Panc1 (cell line): ENCODE data around the gene ZNF446. TPM values are rescaled to one million over a fixed set of nuclear protein-coding genes. Genes with fewer than 3 reads are reported as not detected.

ENCODE experiments used
- ATAC-seq: fragments of 200-7000 bp; cut with Tn5 transposase; 2 replicates; pipeline ENCODE4 v1.9.1; 2020; ENCODE audit warnings: mild to moderate bottlenecking, moderate library complexity
- BruUV-seq: library from RNA; stranded (reverse); fragments of 400-500 nt; replicated peaks from 2 replicates; lab custom pipeline; 2021; lab: Mats Ljungman, UMichigan
- CTCF ChIA-PET: fragments of 300-600 bp; sonication (Branson Sonifier 250); formaldehyde crosslinking; loops from one replicate; lab custom pipeline; 2022; ENCODE audit warnings: antibody characterized with exemption; lab: Charles Lee
- POLR2A ChIA-PET: fragments of 300-600 bp; sonication (Branson Sonifier 250); formaldehyde crosslinking; loops from one replicate; lab custom pipeline; 2022; ENCODE audit warnings: antibody characterized with exemption; lab: Charles Lee
- DNase-seq: peaks from one replicate; pipeline ENCODE4 v3.0.0-alpha.2; 2010; ENCODE audit warnings: low read depth, low spot score
- H3K27ac ChIP-seq: 2 replicates; pipeline ENCODE4 v1.5.1; 2011; ENCODE audit warnings: mild to moderate bottlenecking, low read length, inconsistent platforms
- H3K27me3 ChIP-seq: fragments of 200-500 bp; sonication (Bioruptor generic); 2 replicates; pipeline ENCODE4 v1.6.0; 2014; ENCODE audit warnings: low read length, inconsistent platforms; ENCODE audit not compliant: control insufficient read depth, insufficient read depth
- H3K36me3 ChIP-seq: fragments of 200-500 bp; sonication (Bioruptor generic); 2 replicates; pipeline ENCODE4 v1.5.1; 2014; ENCODE audit warnings: inconsistent platforms, mild to moderate bottlenecking, low read length, moderate library complexity; ENCODE audit not compliant: control insufficient read depth, insufficient read depth
- H3K4me1 ChIP-seq: 2 replicates; pipeline ENCODE4 v1.5.1; 2011; ENCODE audit warnings: inconsistent platforms, mild to moderate bottlenecking, low read length, moderate library complexity; ENCODE audit not compliant: control insufficient read depth, insufficient read depth
- H3K4me3 ChIP-seq, 2 experiments: 2 replicates each; pipeline ENCODE4 v1.5.1; 2011 to 2012; ENCODE audit warnings: low read depth in 2 of 2, low read length in 2 of 2, mild to moderate bottlenecking in 2 of 2, inconsistent platforms in 1 of 2, moderate library complexity in 1 of 2
- H3K9me3 ChIP-seq: fragments of 200-500 bp; sonication (Bioruptor generic); 2 replicates; pipeline ENCODE4 v1.5.1; 2014; ENCODE audit warnings: low read depth, mild to moderate bottlenecking, inconsistent platforms, low read length, moderate library complexity; ENCODE audit not compliant: control insufficient read depth, insufficient read depth
- POLR2AphosphoS5 ChIP-seq: IDR thresholded peaks from 2 replicates; pipeline ENCODE4 v1.6.1; 2012; ENCODE audit warnings: mild to moderate bottlenecking, low read depth, low read length, moderate library complexity
- SIN3A ChIP-seq: IDR thresholded peaks from 2 replicates; pipeline ENCODE4 v1.6.1; 2012; ENCODE audit warnings: low read depth, mild to moderate bottlenecking, low read length, moderate library complexity, borderline replicate concordance; ENCODE audit not compliant: insufficient read depth
- TCF7L2 ChIP-seq: IDR thresholded peaks from 2 replicates; pipeline ENCODE4 v1.6.1; 2011; ENCODE audit warnings: mild to moderate bottlenecking, low read depth, low read length, inconsistent platforms
- in situ Hi-C: cut with HindIII; loops from 2 replicates; pipeline ENCODE4 v1.10.0; 2016; ENCODE audit warnings: low sequenced_read_pairs, low pct_unique_long_range_greater_than_20kb
- intact Hi-C: fragments of 100-400 bp; cut with micrococcal nuclease; formaldehyde crosslinking; loops from one replicate; pipeline ENCODE4 v1.10.0; 2022; ENCODE audit not compliant: unreplicated experiment
- total RNA-seq: library from RNA; stranded (reverse); gene quantifications from one replicate; pipeline ENCODE4 v1.2.1, GENCODE V29; 2021; ENCODE audit not compliant: unreplicated experiment
- TF ChIP-seq, protein P1 (sequence below): fragments of 450-650 bp; IDR thresholded peaks from 2 replicates; pipeline ENCODE4 v1.5.1; 2017; ENCODE audit warnings: mild to moderate bottlenecking
- TF ChIP-seq, protein P2 (sequence below), 2 experiments: IDR thresholded peaks; 2 replicates each; pipeline ENCODE4 v1.6.1; 2011 to 2012; ENCODE audit warnings: low read depth in 2 of 2, control low read depth in 1 of 2, low read length in 1 of 2, mild to moderate bottlenecking in 1 of 2, moderate library complexity in 1 of 2; ENCODE audit not compliant: insufficient read depth in 1 of 2

The ZNF446 gene
- total RNA-seq, 1 experiment from 2014 or later, result 20.7 TPM

DNA sequence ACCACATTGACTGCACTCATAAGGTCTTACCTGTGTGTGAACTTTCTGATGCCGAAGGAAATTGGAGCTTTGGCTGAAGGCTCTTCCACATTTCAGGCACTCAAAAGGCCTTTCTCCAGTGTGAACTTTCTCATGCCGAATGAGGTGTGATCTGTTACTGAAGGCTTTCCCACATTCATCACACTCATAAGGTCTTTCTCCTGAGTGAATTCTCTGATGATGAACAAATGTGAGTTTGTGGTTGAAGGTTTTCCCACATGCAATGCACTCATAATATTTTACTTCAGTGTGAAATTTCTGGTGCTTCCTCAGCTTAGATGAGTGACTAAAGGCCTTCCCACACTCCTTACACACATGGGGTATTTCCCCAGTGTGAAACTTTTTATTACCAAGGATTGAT, 41.9 kb upstream of the ZNF446 start:
- Histone ChIP-seq H3K9me3 (peaks cover 38% of the 10 kb centered on the region), H3K4me1 (no peaks in the 10 kb centered on the region), H3K27me3 (no peaks in the 10 kb centered on the region), H3K27ac (no peak overlapping the region), H3K4me3 (no peak overlapping the region), H3K36me3 (no peaks in the 10 kb centered on the region)
- no TSS peak for BruUV-seq
- ATAC-seq (no peak), DNase-seq (no peak)
- CTCF ChIA-PET, result no interaction called here
- POLR2A ChIA-PET, result no interaction called here
- in situ Hi-C loops, result no loop called here
- intact Hi-C loops, result no loop called here
- no peak for TF ChIP-seq TCF7L2
- TF ChIP-seq, protein P1, sequence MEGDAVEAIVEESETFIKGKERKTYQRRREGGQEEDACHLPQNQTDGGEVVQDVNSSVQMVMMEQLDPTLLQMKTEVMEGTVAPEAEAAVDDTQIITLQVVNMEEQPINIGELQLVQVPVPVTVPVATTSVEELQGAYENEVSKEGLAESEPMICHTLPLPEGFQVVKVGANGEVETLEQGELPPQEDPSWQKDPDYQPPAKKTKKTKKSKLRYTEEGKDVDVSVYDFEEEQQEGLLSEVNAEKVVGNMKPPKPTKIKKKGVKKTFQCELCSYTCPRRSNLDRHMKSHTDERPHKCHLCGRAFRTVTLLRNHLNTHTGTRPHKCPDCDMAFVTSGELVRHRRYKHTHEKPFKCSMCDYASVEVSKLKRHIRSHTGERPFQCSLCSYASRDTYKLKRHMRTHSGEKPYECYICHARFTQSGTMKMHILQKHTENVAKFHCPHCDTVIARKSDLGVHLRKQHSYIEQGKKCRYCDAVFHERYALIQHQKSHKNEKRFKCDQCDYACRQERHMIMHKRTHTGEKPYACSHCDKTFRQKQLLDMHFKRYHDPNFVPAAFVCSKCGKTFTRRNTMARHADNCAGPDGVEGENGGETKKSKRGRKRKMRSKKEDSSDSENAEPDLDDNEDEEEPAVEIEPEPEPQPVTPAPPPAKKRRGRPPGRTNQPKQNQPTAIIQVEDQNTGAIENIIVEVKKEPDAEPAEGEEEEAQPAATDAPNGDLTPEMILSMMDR, result no peak
- TF ChIP-seq, protein P2, sequence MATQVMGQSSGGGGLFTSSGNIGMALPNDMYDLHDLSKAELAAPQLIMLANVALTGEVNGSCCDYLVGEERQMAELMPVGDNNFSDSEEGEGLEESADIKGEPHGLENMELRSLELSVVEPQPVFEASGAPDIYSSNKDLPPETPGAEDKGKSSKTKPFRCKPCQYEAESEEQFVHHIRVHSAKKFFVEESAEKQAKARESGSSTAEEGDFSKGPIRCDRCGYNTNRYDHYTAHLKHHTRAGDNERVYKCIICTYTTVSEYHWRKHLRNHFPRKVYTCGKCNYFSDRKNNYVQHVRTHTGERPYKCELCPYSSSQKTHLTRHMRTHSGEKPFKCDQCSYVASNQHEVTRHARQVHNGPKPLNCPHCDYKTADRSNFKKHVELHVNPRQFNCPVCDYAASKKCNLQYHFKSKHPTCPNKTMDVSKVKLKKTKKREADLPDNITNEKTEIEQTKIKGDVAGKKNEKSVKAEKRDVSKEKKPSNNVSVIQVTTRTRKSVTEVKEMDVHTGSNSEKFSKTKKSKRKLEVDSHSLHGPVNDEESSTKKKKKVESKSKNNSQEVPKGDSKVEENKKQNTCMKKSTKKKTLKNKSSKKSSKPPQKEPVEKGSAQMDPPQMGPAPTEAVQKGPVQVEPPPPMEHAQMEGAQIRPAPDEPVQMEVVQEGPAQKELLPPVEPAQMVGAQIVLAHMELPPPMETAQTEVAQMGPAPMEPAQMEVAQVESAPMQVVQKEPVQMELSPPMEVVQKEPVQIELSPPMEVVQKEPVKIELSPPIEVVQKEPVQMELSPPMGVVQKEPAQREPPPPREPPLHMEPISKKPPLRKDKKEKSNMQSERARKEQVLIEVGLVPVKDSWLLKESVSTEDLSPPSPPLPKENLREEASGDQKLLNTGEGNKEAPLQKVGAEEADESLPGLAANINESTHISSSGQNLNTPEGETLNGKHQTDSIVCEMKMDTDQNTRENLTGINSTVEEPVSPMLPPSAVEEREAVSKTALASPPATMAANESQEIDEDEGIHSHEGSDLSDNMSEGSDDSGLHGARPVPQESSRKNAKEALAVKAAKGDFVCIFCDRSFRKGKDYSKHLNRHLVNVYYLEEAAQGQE (IDR thresholded peaks at IDR 0.05; ENCODE audit: insufficient read depth in 1 of 2, low read depth in 2 of 2, low read length in 1 of 2), result no peak
- TF ChIP-seq POLR2AphosphoS5, result no peak
- no peak for TF ChIP-seq SIN3A

DNA sequence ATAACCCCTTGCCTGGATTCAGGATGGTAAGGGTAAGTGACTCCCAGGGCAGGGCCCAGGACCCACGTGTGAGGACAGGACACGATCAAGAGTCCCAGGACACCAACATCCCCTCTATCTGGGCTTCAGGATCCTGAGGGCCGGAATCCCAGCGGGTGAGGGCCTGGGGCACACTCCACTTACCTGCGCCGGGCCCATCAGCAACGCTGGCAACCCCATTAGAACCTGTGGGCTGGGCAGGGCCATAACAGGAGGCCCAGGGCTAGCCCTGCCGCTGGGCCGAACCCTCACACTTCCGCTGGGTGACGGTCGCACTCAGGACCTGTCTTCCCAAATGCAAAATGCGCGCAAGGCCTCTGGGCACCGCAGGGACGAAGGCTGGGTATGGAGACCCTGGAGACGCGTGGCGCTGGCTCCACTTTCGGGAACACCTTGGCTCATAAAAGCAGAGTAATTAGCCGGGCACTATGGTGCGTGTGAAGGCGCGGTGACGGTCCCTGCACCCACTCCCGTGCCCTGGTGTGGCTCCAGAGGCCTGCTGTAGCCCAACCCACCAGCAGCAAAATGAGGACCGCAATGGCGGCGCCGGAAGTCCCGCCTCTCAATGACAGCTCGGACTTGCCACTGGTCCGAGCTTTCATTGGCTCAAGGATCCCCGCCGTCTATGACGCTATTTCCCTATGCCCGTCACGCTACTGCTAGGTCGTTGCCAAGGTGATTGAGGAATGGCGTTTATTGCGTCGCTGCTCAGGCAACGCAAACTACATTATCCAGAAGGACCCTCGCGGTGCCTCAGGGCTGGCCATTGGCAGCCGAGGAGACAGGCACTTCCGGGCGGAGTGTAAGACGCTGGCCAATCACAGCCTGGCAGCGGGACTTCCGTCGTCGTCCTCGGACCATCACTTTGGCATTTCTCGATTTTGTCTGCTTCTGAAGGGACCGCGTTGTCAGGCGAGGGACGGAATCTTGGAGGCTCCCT, 36.3 kb upstream of the ZNF446 start, which contains the start of gene ZNF132:
TSS of gene ZNF132 (minus strand) at position 578 of the 979 bp plus-strand sequence. CDS start at position 246, 332 bp downstream.
- ATAC-seq (no peak), DNase-seq (no peak)
- Histone ChIP-seq H3K36me3 (no peaks in the 10 kb centered on the region), H3K27me3 (no peaks in the 10 kb centered on the region), H3K9me3 (peaks cover 7% of the 10 kb centered on the region), H3K4me1 (no peaks in the 10 kb centered on the region), H3K4me3 (peak within 1 kb of the TSS in 1 of 2 experiments; percentile 29; a peak in 1 of 4 replicates), H3K27ac (no peak within 1 kb of the TSS)
- ChIA-PET CTCF (interaction anchor here (0.6 kb wide), 1 partner anchor 22 kb away, joined by 3 read pairs; no protein-coding TSS in a partner anchor), POLR2A (no interaction called here)
- no peak for TF ChIP-seq POLR2AphosphoS5
- no peak for TF ChIP-seq TCF7L2
- TF ChIP-seq, protein P1, result no peak
- TF ChIP-seq, protein P2 (IDR thresholded peaks at IDR 0.05; ENCODE audit: insufficient read depth in 1 of 2, low read depth in 2 of 2, low read length in 1 of 2), result no peak
- no peak for TF ChIP-seq SIN3A
- in situ Hi-C loops, result no loop called here
- no TSS peak for BruUV-seq
- intact Hi-C loops, result no loop called here
